Neutrophil (primary cell): ENCODE measurements around the gene CBFA2T2.

Experiments
- H3K27ac ChIP-seq: fragments of 200-600 bp; sonication (generic); 2 replicates; pipeline ENCODE4 v1.5.1; 2016; ENCODE audit warnings: mild to moderate bottlenecking, moderate library complexity
- H3K27me3 ChIP-seq: fragments of 200-600 bp; sonication (generic); 2 replicates; pipeline ENCODE4 v1.6.0; 2016; ENCODE audit warnings: mild to moderate bottlenecking
- H3K36me3 ChIP-seq: fragments of 200-600 bp; sonication (generic); 2 replicates; pipeline ENCODE4 v1.5.1; 2017
- H3K4me1 ChIP-seq, 2 experiments: fragments of 200-600 bp in 1 of 2; sonication (generic) in 1 of 2; 1 replicate in 1 of 2; 2 replicates in 1 of 2; pipeline versions ENCODE4 v1.5.1 to v1.6.1; 2013 to 2016; ENCODE audit warnings: low read depth in 1 of 2, low read length in 1 of 2, mild to moderate bottlenecking in 1 of 2, moderate library complexity in 1 of 2; ENCODE audit not compliant: control insufficient read depth in 1 of 2, insufficient read depth in 1 of 2
- H3K4me3 ChIP-seq, 2 experiments: fragments of 200-600 bp in 1 of 2; sonication (generic) in 1 of 2; 1 replicate in 1 of 2; 2 replicates in 1 of 2; pipeline ENCODE4 v1.5.1; 2013 to 2016; ENCODE audit warnings: low read depth in 1 of 2, low read length in 1 of 2, mild to moderate bottlenecking in 1 of 2, moderate library complexity in 1 of 2
- H3K9me3 ChIP-seq: fragments of 200-600 bp; sonication (generic); 2 replicates; pipeline ENCODE4 v1.5.1; 2016
- TF ChIP-seq, protein P1 (sequence below): fragments of 200-600 bp; sonication (generic); IDR thresholded peaks from 2 replicates; pipeline ENCODE4 v1.5.1; 2016; ENCODE audit warnings: antibody characterized with exemption

The CBFA2T2 gene

DNA sequence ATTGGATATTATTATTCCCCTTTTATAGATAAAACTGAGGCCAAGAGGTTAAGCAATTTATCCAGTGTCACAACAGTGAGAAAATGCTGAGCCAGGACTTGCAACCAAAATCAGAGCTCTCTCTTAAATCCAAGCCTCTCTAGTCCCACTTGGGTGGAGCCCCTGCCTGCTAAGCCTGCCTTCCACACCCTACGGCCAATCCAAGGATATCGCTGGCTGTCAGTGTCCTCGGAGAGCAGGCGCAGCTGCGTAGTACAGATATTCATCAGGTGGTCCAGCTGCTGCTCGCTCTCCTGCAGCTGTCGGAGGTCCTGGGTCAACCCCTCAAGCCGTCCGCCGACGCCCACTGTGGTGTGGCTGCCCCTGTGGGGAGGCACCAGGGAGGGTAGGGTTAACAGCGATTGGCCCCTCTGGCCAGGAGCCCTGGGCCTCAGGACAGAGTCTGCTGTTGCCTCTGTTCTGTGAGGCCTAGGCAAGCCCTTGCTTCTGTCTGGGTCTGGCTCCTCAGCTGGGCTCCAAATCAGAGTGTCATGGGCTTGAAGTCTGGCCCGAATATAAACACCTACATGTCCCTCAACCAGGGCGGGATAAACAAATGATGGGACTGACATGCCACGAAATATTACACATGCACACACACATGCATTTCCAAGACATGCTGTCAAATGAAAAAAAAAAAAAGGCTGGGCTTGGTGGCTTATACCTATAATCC, 188.3 kb downstream of the CBFA2T2 start:
- TF ChIP-seq, protein P1, sequence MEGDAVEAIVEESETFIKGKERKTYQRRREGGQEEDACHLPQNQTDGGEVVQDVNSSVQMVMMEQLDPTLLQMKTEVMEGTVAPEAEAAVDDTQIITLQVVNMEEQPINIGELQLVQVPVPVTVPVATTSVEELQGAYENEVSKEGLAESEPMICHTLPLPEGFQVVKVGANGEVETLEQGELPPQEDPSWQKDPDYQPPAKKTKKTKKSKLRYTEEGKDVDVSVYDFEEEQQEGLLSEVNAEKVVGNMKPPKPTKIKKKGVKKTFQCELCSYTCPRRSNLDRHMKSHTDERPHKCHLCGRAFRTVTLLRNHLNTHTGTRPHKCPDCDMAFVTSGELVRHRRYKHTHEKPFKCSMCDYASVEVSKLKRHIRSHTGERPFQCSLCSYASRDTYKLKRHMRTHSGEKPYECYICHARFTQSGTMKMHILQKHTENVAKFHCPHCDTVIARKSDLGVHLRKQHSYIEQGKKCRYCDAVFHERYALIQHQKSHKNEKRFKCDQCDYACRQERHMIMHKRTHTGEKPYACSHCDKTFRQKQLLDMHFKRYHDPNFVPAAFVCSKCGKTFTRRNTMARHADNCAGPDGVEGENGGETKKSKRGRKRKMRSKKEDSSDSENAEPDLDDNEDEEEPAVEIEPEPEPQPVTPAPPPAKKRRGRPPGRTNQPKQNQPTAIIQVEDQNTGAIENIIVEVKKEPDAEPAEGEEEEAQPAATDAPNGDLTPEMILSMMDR: no peak
- no peak overlapping the region for H3K27ac ChIP-seq
- H3K9me3 ChIP-seq: no peaks in the 10 kb centered on the region
- peaks cover 5% of the 10 kb centered on the region for H3K36me3 ChIP-seq
- no peak overlapping the region for H3K4me3 ChIP-seq
- H3K27me3 ChIP-seq: no peaks in the 10 kb centered on the region
- H3K4me1 ChIP-seq: peaks cover 11 to 14% of the 10 kb centered on the region in 2 experiments

DNA sequence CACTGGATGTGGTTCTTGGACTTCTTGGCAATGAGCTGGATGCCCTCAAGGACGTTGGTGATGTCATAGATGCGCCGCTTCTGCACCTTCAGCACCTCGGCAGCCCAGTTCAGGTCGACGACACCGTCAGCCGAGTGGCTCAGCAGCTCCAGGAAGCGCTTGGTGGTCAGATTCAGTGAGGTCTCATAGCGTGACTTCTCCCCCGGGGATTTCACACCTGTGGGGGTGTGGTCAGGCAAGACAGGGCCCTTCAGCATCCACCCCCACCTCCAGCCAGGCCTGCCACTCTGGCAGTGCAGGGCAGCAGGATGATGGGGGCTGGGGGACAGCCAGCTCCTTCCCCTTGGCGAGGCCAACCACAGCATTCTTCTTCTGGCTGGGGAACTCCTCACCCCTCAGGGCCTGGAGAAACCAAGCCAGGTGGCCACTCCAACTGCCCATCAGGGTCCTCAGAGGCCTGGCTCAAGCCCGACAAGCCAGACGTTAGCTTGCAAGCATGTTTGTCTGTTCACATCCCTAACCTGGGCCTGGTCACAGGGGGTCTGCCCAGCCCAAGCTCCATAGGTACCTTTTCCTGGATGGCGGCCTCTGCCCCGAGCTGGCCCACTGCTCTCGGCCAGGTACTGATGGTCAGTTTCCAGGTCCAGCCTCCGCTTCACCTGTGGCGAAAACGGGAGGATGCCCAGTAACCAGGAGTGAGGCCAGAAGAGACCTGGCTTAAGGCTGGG, 190.0 kb downstream of the CBFA2T2 start:
- Histone ChIP-seq H3K4me1 (peaks cover 4 to 7% of the 10 kb centered on the region in 2 experiments), H3K4me3 (no peak overlapping the region), H3K9me3 (no peaks in the 10 kb centered on the region), H3K36me3 (peaks cover 5% of the 10 kb centered on the region), H3K27me3 (no peaks in the 10 kb centered on the region), H3K27ac (no peak overlapping the region)
- TF ChIP-seq, protein P1: no peak

DNA sequence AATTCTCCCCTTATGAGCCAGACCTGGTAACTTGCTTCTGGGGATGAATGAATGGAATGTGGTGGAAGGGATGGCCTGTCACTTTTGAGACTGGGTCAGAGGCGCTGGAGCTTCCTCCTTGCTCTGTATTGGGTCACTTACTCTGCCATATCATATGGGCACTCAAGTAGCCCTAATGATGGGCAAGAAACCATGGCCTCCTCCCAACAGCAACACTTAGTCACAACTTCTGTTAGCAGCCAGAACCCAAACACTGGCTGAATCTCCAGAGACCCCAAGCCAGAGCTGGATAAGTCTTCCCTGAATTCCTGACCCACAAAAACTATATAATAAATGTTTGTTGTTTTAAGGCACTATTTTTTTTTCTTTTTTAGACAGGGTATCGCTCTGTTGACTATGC, 190.8 kb downstream of the CBFA2T2 start:
- peaks cover 5% of the 10 kb centered on the region for H3K36me3 ChIP-seq
- H3K4me1 ChIP-seq: peaks cover 11 to 13% of the 10 kb centered on the region in 2 experiments
- H3K4me3 ChIP-seq: no peak overlapping the region
- H3K9me3 ChIP-seq: no peaks in the 10 kb centered on the region
- TF ChIP-seq, protein P1: no peak
- H3K27me3 ChIP-seq: no peaks in the 10 kb centered on the region
- H3K27ac ChIP-seq: no peak overlapping the region

DNA sequence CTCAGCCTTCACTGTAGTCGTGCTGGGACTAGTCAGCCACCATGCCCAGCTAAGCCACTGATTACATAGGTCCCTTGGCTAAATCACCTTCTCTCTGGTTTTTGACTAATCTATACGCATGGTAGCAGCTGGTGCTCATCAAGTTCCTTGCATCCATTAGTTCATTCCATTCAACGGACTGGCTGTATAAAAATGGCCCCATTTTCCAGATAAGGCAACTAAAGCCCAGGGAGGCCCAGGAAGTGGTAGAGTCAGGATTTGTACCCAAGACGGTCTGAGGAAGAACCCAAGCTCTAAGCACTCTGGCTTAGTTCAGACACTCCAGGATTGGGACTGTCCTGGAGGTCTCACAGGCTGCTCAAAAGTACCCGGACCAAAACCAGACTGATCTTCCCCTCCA, 191.4 kb downstream of the CBFA2T2 start:
- Histone ChIP-seq H3K27ac (no peak overlapping the region), H3K4me3 (no peak overlapping the region), H3K36me3 (peaks cover 5% of the 10 kb centered on the region), H3K9me3 (no peaks in the 10 kb centered on the region), H3K4me1 (peaks cover 12 to 16% of the 10 kb centered on the region in 2 experiments), H3K27me3 (no peaks in the 10 kb centered on the region)
- TF ChIP-seq, protein P1: no peak

DNA sequence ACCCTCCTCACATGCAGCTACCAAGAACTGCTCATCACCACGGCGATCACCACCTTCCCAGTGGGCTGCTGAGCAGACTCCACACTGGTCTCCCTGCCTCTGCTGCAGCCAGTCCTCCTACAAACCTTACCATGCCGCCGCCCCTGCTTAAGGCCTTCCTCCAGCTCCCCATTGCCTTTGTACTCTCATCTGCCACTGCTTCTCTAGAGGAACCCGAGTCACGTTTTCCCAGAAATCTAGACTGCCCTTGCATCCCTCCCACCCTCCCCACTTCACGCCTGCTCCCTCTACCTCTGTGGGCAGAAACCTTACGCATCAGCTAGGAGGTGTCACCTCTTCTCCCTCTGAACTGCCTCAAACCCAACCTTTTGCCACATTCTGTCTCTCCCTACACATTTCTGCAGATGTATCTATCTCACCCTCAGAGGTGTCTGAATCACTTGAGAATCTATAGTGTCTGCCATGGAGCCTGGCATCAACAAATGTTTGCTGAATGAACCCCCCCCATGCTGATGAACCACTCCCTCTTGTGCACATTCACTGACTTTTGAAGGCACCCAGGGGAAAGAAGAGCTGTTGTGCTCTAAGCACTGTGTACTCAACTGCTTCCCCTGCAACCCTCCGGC, 191.9 kb downstream of the CBFA2T2 start:
- no peak overlapping the region for H3K27ac ChIP-seq
- H3K4me1 ChIP-seq: peaks cover 16 to 20% of the 10 kb centered on the region in 2 experiments
- peaks cover 5% of the 10 kb centered on the region for H3K36me3 ChIP-seq
- H3K27me3 ChIP-seq: no peaks in the 10 kb centered on the region
- no peak overlapping the region for H3K4me3 ChIP-seq
- TF ChIP-seq, protein P1: no peak
- H3K9me3 ChIP-seq: no peaks in the 10 kb centered on the region
